Measurements from ENCODE around the gene MIF4GD.

The MIF4GD gene

DNA sequence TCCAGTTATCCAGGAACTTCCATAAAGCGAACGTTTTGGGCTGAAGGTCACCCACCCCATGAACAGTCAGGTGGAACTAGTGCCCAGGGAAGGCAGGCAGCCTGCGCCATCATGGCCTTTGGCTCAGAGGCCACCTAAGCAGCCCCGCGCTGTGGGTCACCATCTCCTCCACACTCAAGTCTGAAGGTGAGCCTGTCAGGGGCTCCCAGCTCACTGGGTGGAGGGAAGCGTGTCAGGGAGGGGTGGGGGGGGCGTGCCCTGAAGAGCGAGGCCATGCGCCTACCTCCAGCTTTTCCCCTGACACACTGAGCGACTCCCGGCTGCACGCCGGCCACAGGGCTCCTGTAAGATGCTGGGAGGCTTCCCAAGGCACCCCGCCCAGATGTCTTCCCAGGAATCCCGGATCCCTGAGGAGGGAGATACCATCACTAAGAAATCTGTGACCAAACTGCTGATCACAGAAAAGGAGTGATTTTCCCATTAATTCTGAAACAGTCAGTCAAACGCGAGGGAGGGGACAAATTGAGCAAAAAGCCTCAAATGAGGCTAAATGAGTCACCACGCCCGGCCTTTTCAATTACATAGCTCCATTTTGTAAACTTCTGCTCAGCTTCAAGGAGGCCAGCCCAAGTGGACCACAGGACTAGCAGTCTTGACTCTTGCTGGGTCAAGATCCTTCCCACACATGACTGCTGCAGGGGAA, 44.7 kb upstream of the MIF4GD start:
- no peaks in the 10 kb centered on the region for H3F3A ChIP-seq (ENCODE audit: insufficient read depth, low read length)
- no peak for TF ChIP-seq EZH2phosphoT487 (IDR thresholded peaks at IDR 0.05; ENCODE audit: low read length)
- 0 out of 2 replicates have a peak, but pooled peaks cover 2% of the 10 kb centered on the region for H3K36me3 ChIP-seq (replicated peaks; ENCODE audit: insufficient read depth, low read length)
- DNase-seq: no peak
- no peak overlapping the region for H3K4me2 ChIP-seq (ENCODE audit: low read depth, low read length)
- no peak overlapping the region for H3K27ac ChIP-seq (ENCODE audit: low read length)
- no peaks in the 10 kb centered on the region for H3K4me1 ChIP-seq (ENCODE audit: low read length)
- no peak overlapping the region for H3K4me3 ChIP-seq (ENCODE audit: low read length)
- H3K79me2 ChIP-seq (ENCODE audit: low read length): no peaks in the 10 kb centered on the region
- no peaks in the 10 kb centered on the region for H4K20me1 ChIP-seq (ENCODE audit: insufficient read depth, low read length)
- H3K9me2 ChIP-seq (replicated peaks; ENCODE audit: insufficient read depth, low read length): no peaks in the 10 kb centered on the region
- H2AFZ ChIP-seq (ENCODE audit: low read length): no peak overlapping the region
- no peaks in the 10 kb centered on the region for H3K9me3 ChIP-seq (replicated peaks; ENCODE audit: insufficient read depth, low read length)
- H3K27me3 ChIP-seq (replicated peaks; ENCODE audit: insufficient read depth, low read length): no peaks in the 10 kb centered on the region
- H3K9ac ChIP-seq (ENCODE audit: low read length): no peak overlapping the region

DNA sequence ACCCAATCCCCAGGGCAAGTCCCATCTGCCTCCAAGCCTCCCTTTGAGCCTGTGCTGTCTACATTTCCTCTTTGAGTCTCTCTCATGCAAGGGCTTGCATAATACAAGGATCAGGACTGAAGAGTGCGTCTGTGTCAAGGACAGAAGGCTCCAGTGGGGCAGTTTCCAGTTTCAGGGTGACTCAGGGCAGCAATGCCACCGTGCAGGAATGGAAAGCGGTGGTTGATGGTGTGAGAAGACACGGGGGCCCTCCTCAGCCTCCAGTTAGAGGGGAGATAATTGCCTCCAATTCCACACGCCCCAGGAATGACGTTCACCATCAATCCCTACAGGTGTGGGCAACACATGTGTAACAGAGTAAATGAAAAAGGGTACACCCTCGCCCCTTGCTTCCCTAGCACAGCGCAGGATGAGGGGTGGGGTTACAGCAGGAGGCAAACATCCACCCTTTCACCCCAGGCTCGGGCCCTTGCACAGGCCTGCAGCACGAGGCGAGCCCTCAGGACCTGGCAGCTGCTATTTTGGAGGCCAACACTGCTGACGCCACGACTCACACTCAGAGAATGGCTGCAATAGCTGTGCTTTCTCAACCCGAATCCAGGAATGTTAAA, 43.0 kb upstream of the MIF4GD start:
- Histone ChIP-seq H3K27ac (ENCODE audit: low read length) (no peak overlapping the region), H2AFZ (ENCODE audit: low read length) (no peak overlapping the region), H4K20me1 (ENCODE audit: insufficient read depth, low read length) (no peaks in the 10 kb centered on the region), H3F3A (ENCODE audit: insufficient read depth, low read length) (no peaks in the 10 kb centered on the region), H3K9me3 (replicated peaks; ENCODE audit: insufficient read depth, low read length) (no peaks in the 10 kb centered on the region), H3K9ac (ENCODE audit: low read length) (no peak overlapping the region), H3K4me2 (ENCODE audit: low read depth, low read length) (no peak overlapping the region), H3K4me3 (ENCODE audit: low read length) (no peak overlapping the region), H3K36me3 (replicated peaks; ENCODE audit: insufficient read depth, low read length) (no peaks in the 10 kb centered on the region), H3K4me1 (ENCODE audit: low read length) (no peaks in the 10 kb centered on the region), H3K9me2 (replicated peaks; ENCODE audit: insufficient read depth, low read length) (no peaks in the 10 kb centered on the region), H3K79me2 (ENCODE audit: low read length) (no peaks in the 10 kb centered on the region), H3K27me3 (replicated peaks; ENCODE audit: insufficient read depth, low read length) (no peaks in the 10 kb centered on the region)
- TF ChIP-seq EZH2phosphoT487 (IDR thresholded peaks at IDR 0.05; ENCODE audit: low read length) (no peak), EZH2 (optimal IDR thresholded peaks at IDR 0.05; ENCODE audit: low read depth, low read length) (no peak)
- TF ChIP-seq, protein P1, sequence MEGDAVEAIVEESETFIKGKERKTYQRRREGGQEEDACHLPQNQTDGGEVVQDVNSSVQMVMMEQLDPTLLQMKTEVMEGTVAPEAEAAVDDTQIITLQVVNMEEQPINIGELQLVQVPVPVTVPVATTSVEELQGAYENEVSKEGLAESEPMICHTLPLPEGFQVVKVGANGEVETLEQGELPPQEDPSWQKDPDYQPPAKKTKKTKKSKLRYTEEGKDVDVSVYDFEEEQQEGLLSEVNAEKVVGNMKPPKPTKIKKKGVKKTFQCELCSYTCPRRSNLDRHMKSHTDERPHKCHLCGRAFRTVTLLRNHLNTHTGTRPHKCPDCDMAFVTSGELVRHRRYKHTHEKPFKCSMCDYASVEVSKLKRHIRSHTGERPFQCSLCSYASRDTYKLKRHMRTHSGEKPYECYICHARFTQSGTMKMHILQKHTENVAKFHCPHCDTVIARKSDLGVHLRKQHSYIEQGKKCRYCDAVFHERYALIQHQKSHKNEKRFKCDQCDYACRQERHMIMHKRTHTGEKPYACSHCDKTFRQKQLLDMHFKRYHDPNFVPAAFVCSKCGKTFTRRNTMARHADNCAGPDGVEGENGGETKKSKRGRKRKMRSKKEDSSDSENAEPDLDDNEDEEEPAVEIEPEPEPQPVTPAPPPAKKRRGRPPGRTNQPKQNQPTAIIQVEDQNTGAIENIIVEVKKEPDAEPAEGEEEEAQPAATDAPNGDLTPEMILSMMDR (IDR thresholded peaks at IDR 0.05; ENCODE audit: low read length): no peak
- DNase-seq: no peak

DNA sequence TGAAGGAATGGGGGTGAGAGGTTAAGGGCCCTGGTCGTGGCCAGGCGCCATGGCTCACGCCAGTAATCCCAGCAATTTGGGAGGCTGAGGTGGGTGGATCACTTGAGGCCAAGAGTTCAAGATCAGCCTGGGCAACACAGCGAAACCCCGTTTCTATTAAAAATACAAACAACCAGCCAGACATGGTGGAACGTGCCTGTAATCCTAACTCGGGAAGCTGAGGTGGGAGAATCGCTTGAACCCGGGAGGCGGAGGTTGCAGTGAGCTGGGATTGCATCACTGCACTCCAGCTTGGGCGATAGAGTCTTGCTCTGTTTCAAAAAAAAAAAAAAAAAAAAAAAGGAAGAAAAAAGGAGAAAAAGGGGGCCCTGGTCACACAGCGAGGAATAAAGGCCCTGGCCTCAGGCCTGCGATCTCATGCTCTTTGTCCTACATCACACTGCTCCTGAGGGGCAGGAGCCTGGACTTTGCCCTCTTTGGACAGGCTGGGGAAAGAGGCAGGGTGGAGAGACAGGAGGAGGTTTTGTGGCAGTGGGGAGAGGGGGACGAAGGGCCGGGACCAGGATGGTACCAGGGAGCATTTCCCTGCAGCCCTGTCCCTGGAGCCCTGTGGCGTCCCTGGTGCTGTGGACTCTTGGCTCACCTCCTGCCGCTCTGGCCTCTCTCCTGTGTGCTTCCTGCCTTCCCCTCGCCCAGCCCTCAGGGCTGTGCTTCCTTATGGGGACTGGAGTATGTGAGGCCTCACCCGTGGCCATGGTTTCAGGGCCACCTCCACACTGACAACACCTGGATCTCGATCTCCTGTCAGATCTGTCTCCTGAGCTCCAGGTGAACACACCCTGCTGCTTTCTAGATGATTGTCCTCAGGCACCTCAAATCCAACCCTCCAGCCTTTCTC, 38.0 kb upstream of the MIF4GD start:
- Histone ChIP-seq H3K4me2 (ENCODE audit: low read depth, low read length) (no peak overlapping the region), H3K9me2 (replicated peaks; ENCODE audit: insufficient read depth, low read length) (no peaks in the 10 kb centered on the region), H3K9me3 (replicated peaks; ENCODE audit: insufficient read depth, low read length) (no peaks in the 10 kb centered on the region), H3F3A (ENCODE audit: insufficient read depth, low read length) (no peaks in the 10 kb centered on the region), H3K4me1 (ENCODE audit: low read length) (no peaks in the 10 kb centered on the region), H3K9ac (ENCODE audit: low read length) (no peak overlapping the region), H3K79me2 (ENCODE audit: low read length) (no peaks in the 10 kb centered on the region), H3K4me3 (ENCODE audit: low read length) (no peak overlapping the region), H3K27me3 (replicated peaks; ENCODE audit: insufficient read depth, low read length) (no peaks in the 10 kb centered on the region), H2AFZ (ENCODE audit: low read length) (no peak overlapping the region), H3K36me3 (replicated peaks; ENCODE audit: insufficient read depth, low read length) (no peaks in the 10 kb centered on the region), H3K27ac (ENCODE audit: low read length) (no peak overlapping the region), H4K20me1 (ENCODE audit: insufficient read depth, low read length) (no peaks in the 10 kb centered on the region)
- no peak for DNase-seq
- TF ChIP-seq EZH2 (optimal IDR thresholded peaks at IDR 0.05; ENCODE audit: low read depth, low read length): no peak
- no peak for TF ChIP-seq EZH2phosphoT487 (IDR thresholded peaks at IDR 0.05; ENCODE audit: low read length)
- TF ChIP-seq, protein P1 (IDR thresholded peaks at IDR 0.05; ENCODE audit: low read length): no peak

Measured in MM.1S (cell line).